Loucy (cell line): ENCODE data around the gene HSD17B8.

Source experiments
- H2AFZ ChIP-seq: fragments of 200-600 bp; sonication (generic); 2 replicates; pipeline ENCODE4 v1.6.0; 2016; ENCODE audit warnings: antibody characterized with exemption, mild to moderate bottlenecking, low read length, moderate library complexity
- H3F3A ChIP-seq: fragments of 200-600 bp; 2 replicates; pipeline ENCODE4 v1.6.0; 2016; ENCODE audit warnings: antibody characterized with exemption, low read depth, mild to moderate bottlenecking
- H3K27me3 ChIP-seq: fragments of 200-600 bp; sonication (generic); 2 replicates; pipeline ENCODE4 v1.6.1; 2014; ENCODE audit warnings: low read length, mild to moderate bottlenecking; ENCODE audit not compliant: insufficient read depth, poor library complexity, severe bottlenecking
- H3K36me3 ChIP-seq: fragments of 200-600 bp; sonication (generic); 2 replicates; pipeline ENCODE4 v1.6.1; 2016; ENCODE audit warnings: low read length; ENCODE audit not compliant: insufficient read depth
- H3K4me1 ChIP-seq: fragments of 200-600 bp; sonication (generic); 2 replicates; pipeline ENCODE4 v1.5.1; 2014; ENCODE audit warnings: low read length, mild to moderate bottlenecking; ENCODE audit not compliant: insufficient read depth, poor library complexity, severe bottlenecking
- H3K4me2 ChIP-seq: fragments of 200-600 bp; sonication (generic); 2 replicates; pipeline ENCODE4 v1.6.0; 2014; ENCODE audit warnings: antibody characterized with exemption, low read length, low read depth, mild to moderate bottlenecking; ENCODE audit not compliant: poor library complexity, severe bottlenecking
- H3K4me3 ChIP-seq: fragments of 200-600 bp; sonication (generic); 2 replicates; pipeline ENCODE4 v1.5.1; 2014; ENCODE audit warnings: low read length, mild to moderate bottlenecking, mixed read lengths; ENCODE audit not compliant: poor library complexity, severe bottlenecking
- H3K79me2 ChIP-seq: fragments of 200-600 bp; sonication (generic); 2 replicates; pipeline ENCODE4 v1.6.1; 2014; ENCODE audit warnings: low read length; ENCODE audit not compliant: insufficient read depth
- H3K9ac ChIP-seq: fragments of 200-600 bp; sonication (generic); 2 replicates; pipeline ENCODE4 v1.6.0; 2014; ENCODE audit warnings: mild to moderate bottlenecking, low read depth, low read length, moderate library complexity; ENCODE audit not compliant: poor library complexity, severe bottlenecking
- H3K9me2 ChIP-seq: fragments of 200-600 bp; sonication (generic); replicated peaks from 2 replicates; pipeline ENCODE4 v1.6.1; 2016; ENCODE audit warnings: low read depth, low read length, mixed read lengths
- H3K9me3 ChIP-seq: fragments of 200-600 bp; sonication (generic); 2 replicates; pipeline ENCODE4 v1.6.1; 2014; ENCODE audit warnings: mild to moderate bottlenecking, antibody characterized with exemption, low read length, low read depth; ENCODE audit not compliant: insufficient read depth
- H4K20me1 ChIP-seq: fragments of 200-600 bp; sonication (generic); 2 replicates; pipeline ENCODE4 v1.6.0; 2014; ENCODE audit warnings: antibody characterized with exemption, low read length, mild to moderate bottlenecking; ENCODE audit not compliant: insufficient read depth, poor library complexity, severe bottlenecking
- CTCF ChIP-seq: fragments of 200-600 bp; sonication (generic); conservative IDR thresholded peaks from 2 replicates; pipeline ENCODE4 v1.5.1; 2014; ENCODE audit warnings: mild to moderate bottlenecking, antibody characterized with exemption, low read length
- EZH2phosphoT487 ChIP-seq: fragments of 200-600 bp; IDR thresholded peaks from 2 replicates; pipeline ENCODE4 v1.6.1; 2018; ENCODE audit warnings: antibody characterized with exemption, mild to moderate bottlenecking, moderate library complexity, borderline replicate concordance

The HSD17B8 gene

GRCh38 chr6:33167374-33168283 lies 36.8 kb upstream of the HSD17B8 start:
- no peak for TF ChIP-seq EZH2phosphoT487
- no peak for TF ChIP-seq CTCF
- no peak overlapping the region for H3K9ac ChIP-seq
- H3K4me2 ChIP-seq = no peak overlapping the region

GRCh38 chr6:33168284-33168601 lies 36.2 kb upstream of the HSD17B8 start:
- H3K4me2 ChIP-seq = no peak overlapping the region
- no peaks in the 10 kb centered on the region for H4K20me1 ChIP-seq
- H3F3A ChIP-seq = no peaks in the 10 kb centered on the region

More at GRCh38 chr6:33167374-33168283, 36.8 kb upstream of the HSD17B8 start:
- no peaks in the 10 kb centered on the region for H3K79me2 ChIP-seq
- H3K27me3 ChIP-seq = no peaks in the 10 kb centered on the region
- no peaks in the 10 kb centered on the region for H4K20me1 ChIP-seq
- H3F3A ChIP-seq = no peaks in the 10 kb centered on the region
- H2AFZ ChIP-seq = no peak overlapping the region
- H3K4me1 ChIP-seq = no peaks in the 10 kb centered on the region
- no peaks in the 10 kb centered on the region for H3K9me2 ChIP-seq
- no peak overlapping the region for H3K4me3 ChIP-seq
- H3K36me3 ChIP-seq = no peaks in the 10 kb centered on the region
- H3K9me3 ChIP-seq = no peaks in the 10 kb centered on the region

GRCh38 chr6:33168639-33169038 lies 35.8 kb upstream of the HSD17B8 start:
- Histone ChIP-seq H2AFZ (no peak overlapping the region), H3K9me2 (no peaks in the 10 kb centered on the region), H3F3A (no peaks in the 10 kb centered on the region), H4K20me1 (no peaks in the 10 kb centered on the region), H3K4me2 (no peak overlapping the region), H3K36me3 (no peaks in the 10 kb centered on the region), H3K9me3 (no peaks in the 10 kb centered on the region), H3K9ac (no peak overlapping the region), H3K4me1 (no peaks in the 10 kb centered on the region), H3K4me3 (no peak overlapping the region), H3K79me2 (no peaks in the 10 kb centered on the region), H3K27me3 (no peaks in the 10 kb centered on the region)
- TF ChIP-seq EZH2phosphoT487 (no peak), CTCF (no peak)

More at GRCh38 chr6:33168284-33168601, 36.2 kb upstream of the HSD17B8 start:
- no peak overlapping the region for H3K4me3 ChIP-seq
- H3K4me1 ChIP-seq = no peaks in the 10 kb centered on the region
- no peaks in the 10 kb centered on the region for H3K27me3 ChIP-seq
- no peaks in the 10 kb centered on the region for H3K79me2 ChIP-seq
- H3K9me2 ChIP-seq = no peaks in the 10 kb centered on the region
- no peaks in the 10 kb centered on the region for H3K36me3 ChIP-seq
- no peak overlapping the region for H3K9ac ChIP-seq
- TF ChIP-seq CTCF (no peak), EZH2phosphoT487 (no peak)
- no peaks in the 10 kb centered on the region for H3K9me3 ChIP-seq
- H2AFZ ChIP-seq = no peak overlapping the region
